Hematopoietic multipotent progenitor cell (in vitro differentiated cells): ENCODE results near the gene GRN. TPM values are rescaled to one million over a fixed set of nuclear protein-coding genes. Genes with fewer than 3 reads are reported as not detected.
"Not testable (repeated sequence)": the region's sequence is repeated elsewhere in the genome, so short reads cannot be mapped to it uniquely, and the experiment has no call there.

Experiments
- DNase-seq, 3 donors: peaks; one replicate each; pipeline ENCODE4 v3.0.0-alpha.2; 2011 to 2015; ENCODE audit warnings: low read depth in 2 of 3, low spot score in 2 of 3
- total RNA-seq: library from RNA; depleted of rRNA; stranded (reverse); fragments of >200 nt; gene quantifications from one replicate; pipeline ENCODE4 v1.2.3, GENCODE V29; 2012

GRN gene
- total RNA-seq, 1 donor = 263 TPM

GRCh38 chr17:44378171-44378705 lies 33.1 kb downstream of the GRN start:
- no peak for DNase-seq

- no peak for DNase-seq
These were observed 34.8 kb downstream of the GRN start for GRCh38 chr17:44379887-44380286.

GRCh38 chr17:44380767-44381166 lies 35.7 kb downstream of the GRN start:
- no peak for DNase-seq

- no peak for DNase-seq
These were observed 36.8 kb downstream of the GRN start for GRCh38 chr17:44381810-44382305.

- no peak for DNase-seq
These were observed 37.8 kb downstream of the GRN start for GRCh38 chr17:44382917-44383316.

DNA sequence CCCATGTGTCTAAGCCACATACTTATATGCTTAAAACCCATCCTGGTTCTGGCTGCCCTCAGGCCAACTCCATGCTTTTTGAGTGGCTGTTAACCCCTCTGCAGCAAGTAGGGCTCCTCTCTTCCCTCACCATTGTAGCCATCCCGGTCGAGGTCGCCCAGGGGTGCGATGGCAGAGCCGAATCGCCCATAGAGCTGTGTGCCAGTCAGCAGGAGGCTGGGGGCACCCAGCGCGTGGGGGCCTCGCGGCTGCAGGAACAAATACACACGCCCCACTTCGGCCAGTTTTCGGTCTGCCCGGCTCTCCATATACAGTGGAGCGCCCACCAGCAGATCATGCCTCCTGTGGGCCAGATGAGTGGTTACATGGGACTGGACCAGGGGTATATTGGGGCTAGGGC lies 38.3 kb downstream of the GRN start:
- no peak for DNase-seq

- no peak for DNase-seq
These were observed 38.8 kb downstream of the GRN start for GRCh38 chr17:44383861-44384260.

DNA sequence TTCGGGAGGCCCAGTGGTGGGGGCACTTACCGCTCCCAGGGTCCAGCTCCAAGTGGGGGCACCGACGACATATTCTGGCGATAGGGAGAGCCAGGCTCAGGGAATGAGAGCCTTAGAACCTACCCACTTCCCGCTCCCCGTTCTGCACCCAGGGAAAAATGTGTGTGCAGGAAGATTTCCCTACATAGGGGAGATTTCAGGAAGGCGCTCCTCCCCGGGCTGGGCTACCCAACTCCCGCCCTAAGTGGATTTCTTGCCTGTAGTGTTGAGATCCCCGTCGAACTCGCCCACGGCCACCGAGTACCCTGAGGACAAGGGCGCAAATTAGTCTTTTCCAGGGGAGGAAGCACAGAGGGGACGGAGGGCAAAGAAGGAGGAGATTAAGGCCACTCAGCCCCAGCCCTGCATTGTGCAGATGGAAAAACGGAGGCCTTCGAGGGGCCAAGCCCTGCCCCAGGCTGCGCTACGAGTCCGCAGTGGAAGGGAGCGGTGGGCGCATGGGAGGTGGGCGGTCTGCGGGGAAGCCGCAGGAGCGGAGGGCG lies 39.2 kb downstream of the GRN start:
- DNase-seq = no peak

GRCh38 chr17:44384823-44385286 lies 39.8 kb downstream of the GRN start:
- DNase-seq = no peak

GRCh38 chr17:44385287-44386181 lies 40.4 kb downstream of the GRN start:
- peak; percentile 69 to 92 (median 89) for DNase-seq

DNA sequence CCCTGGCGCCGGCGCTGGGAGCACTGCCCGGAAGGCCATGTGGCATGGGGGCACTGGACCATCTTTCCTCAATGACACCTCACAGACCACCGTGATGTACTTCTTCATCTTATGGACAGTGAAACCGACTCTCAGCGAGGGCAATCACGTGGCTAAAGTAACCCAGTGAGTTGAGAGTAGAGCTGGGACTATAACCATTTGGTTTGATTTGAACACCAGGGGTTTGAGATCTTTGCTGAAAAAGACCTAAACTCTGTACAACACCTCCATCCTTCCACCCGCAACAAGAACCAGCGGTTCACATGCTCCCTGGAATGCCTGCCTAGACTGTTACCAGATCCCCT lies 41.1 kb downstream of the GRN start:
- DNase-seq = no peak

DNA sequence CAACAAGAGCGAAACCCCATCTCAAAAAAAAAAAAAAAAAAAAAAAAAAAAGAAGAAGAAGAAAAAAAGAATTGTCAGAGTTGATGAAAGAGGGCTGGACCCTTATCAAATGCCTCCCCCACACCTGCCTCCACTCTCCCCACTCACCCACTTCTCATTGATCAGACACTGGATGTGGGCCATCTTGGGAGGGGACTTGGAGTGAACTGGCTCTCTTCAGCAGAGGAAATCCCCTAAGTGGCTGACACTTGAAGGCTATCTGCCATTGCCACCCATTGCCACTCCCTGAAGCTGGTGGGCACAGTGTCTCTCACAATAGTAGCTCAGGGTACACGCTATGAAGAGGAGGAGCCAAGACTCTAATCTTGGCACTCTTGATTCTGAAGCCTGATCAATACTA lies 42.7 kb downstream of the GRN start:
- DNase-seq = peak in 1 of 3 donors; percentile 19

- no peak for DNase-seq
These were observed 44.2 kb downstream of the GRN start, which contains the start of gene ITGA2B for GRCh38 chr17:44389281-44389680. TSS of gene ITGA2B (minus strand) at chr17:44389649. CDS start at chr17:44389473, 176 bp downstream.

- peak in 2 of 3 donors; percentile 92 to 98 for DNase-seq
These were observed 44.7 kb downstream of the GRN start for GRCh38 chr17:44389723-44390202.

- peak in 1 of 3 donors; percentile 29 for DNase-seq
These were observed 45.3 kb downstream of the GRN start for GRCh38 chr17:44390250-44390870.

- DNase-seq = not testable (repeated sequence)
These were observed 49.0 kb downstream of the GRN start for GRCh38 chr17:44394112-44394511.

- no peak for DNase-seq
These were observed 49.7 kb downstream of the GRN start for GRCh38 chr17:44394833-44395232.

DNA sequence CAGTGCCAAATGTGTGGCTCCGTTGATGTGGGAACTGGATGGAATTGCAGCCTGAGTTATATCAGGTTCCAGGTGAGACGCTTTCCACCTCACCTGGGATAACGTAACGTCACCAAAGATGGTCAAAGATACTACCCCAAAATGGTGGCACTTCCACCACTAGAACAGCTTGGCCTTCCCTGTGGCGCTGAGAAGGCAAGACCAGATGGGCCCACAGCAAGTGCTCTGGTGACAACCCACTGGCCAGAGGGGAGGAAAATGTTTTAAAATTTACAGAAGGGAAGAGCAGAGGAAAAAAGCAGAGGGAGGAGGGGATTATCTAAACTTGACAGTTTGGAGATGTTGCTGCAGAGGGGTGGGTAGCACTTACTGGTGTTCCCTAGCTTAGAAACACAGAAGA lies 51.8 kb downstream of the GRN start:
- DNase-seq = no peak

GRCh38 chr17:44397479-44398440 lies 52.7 kb downstream of the GRN start:
- no peak for DNase-seq
